ENCODE results near the gene FGF5. TPM values are rescaled to one million over a fixed set of nuclear protein-coding genes. Genes with fewer than 3 reads are reported as not detected.

Gene FGF5
- 0.20 to 1.0 TPM (median 0.61 TPM) in 5 replicates for total RNA-seq (2022; extraction: Qiagen RNA extraction; ENCODE audit: low read depth)

GRCh38 chr4:80266253-80266901 lies at the start of gene FGF5:
Gene FGF5 (plus strand): TSS chr4:80266664. CDS start chr4:80266825, 161 bp downstream.

GRCh38 chr4:80335554-80336358 lies 69.3 kb downstream of the FGF5 start, which contains the start of gene CFAP299:
Gene CFAP299 (plus strand): TSS chr4:80335730.

Other genes starting within 250 kb of the FGF5 start
- gene ANTXR2, start 193.4 kb upstream of the FGF5 start, total RNA-seq (2022; extraction: Qiagen RNA extraction; ENCODE audit: low read depth), result 4.4 to 7.1 TPM (median 5.7 TPM) in 5 replicates
- 0.32 to 0.67 TPM (median 0.42 TPM) in 5 replicates for gene PRDM8, start 69.2 kb upstream of the FGF5 start, total RNA-seq (2022; extraction: Qiagen RNA extraction; ENCODE audit: low read depth)
- gene CFAP299, start 69.1 kb downstream of the FGF5 start, total RNA-seq (2022; extraction: Qiagen RNA extraction; ENCODE audit: low read depth), result not detected in 5 replicates